Measurements from ENCODE around the gene ACADM.
A peak's percentile ranks its signal among the peaks of the same experiment; 100 is the strongest.

Gene ACADM

DNA sequence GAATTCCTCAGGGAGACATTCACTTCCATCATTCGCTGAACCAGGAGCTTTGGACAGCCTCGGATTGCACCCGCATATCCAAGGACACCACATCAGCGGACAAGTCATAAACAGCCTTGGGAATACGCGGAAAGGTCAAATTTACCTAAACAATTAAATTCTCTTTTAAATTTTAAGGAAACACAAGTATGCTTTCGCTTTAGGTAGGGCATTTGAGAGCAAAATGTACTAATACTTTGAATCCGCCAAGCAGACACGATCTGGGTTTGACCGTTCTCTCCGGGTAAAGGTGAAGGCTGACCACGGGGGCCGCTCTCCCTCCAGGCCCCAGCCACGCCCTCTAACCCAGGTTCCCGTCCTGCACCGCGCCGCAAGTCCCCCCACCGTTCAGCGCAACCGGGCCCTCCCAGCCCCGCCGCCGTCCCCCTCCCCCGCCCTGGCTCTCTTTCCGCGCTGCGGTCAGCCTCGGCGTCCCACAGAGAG lies 479 bp upstream of the ACADM start:
- DNase-seq (ENCODE audit: low read depth) = no peak
- TF ChIP-seq, protein P1, sequence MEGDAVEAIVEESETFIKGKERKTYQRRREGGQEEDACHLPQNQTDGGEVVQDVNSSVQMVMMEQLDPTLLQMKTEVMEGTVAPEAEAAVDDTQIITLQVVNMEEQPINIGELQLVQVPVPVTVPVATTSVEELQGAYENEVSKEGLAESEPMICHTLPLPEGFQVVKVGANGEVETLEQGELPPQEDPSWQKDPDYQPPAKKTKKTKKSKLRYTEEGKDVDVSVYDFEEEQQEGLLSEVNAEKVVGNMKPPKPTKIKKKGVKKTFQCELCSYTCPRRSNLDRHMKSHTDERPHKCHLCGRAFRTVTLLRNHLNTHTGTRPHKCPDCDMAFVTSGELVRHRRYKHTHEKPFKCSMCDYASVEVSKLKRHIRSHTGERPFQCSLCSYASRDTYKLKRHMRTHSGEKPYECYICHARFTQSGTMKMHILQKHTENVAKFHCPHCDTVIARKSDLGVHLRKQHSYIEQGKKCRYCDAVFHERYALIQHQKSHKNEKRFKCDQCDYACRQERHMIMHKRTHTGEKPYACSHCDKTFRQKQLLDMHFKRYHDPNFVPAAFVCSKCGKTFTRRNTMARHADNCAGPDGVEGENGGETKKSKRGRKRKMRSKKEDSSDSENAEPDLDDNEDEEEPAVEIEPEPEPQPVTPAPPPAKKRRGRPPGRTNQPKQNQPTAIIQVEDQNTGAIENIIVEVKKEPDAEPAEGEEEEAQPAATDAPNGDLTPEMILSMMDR (conservative IDR thresholded peaks at IDR 0.05; ENCODE audit: low read depth, low read length) = no peak
- peak overlapping the region; percentile 89 for H3K4me3 ChIP-seq (ENCODE audit: low read length)

DNA sequence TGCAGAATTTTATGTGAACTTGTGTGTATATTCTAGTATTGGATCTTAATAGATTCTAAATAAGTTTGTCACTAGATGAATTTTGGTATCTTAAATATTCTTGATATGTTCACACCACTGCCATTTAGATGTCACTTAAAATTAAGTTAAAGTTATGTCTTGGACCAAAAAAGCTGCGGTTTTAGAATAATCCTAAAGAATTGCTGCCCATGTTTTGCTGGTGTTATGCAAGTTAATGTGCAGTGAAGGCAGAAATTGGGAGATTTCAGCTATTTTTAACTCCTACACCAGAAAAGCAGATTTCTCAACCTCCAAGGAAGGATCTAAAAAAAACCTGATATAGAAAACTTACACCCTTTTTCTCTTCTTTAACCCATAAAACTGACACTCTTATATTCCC lies 757 bp downstream of the ACADM start:
- DNase-seq (ENCODE audit: low read depth) = peak; percentile 43
- peak overlapping the region; percentile 89 for H3K4me3 ChIP-seq (ENCODE audit: low read length)
- TF ChIP-seq, protein P1 (conservative IDR thresholded peaks at IDR 0.05; ENCODE audit: low read depth, low read length) = no peak

DNA sequence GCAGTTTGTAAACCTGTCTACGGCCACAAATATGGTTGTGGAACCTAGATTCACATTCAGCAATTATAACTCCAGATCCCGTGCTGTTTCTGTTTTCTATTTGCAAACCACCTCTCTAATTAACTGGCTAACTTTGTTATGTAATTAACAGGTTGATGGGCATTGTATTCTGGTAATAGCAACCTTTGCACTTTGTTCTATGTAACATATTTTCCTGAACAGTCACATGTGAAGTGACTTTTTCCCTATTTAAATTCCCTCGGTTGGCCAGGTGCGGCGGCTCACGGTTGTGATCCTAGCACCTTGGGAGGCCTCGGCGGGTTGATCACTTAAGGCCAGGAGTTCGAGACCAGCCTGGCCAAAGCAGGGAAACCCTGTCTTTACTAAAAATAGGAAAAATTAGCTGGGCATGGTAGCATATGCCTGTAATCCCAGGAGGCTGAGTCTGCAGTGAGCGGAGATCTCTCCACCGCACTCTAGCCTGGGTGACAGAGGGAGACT lies 1.4 kb downstream of the ACADM start:
- TF ChIP-seq, protein P1 (conservative IDR thresholded peaks at IDR 0.05; ENCODE audit: low read depth, low read length) = no peak
- no peak for DNase-seq (ENCODE audit: low read depth)
- H3K4me3 ChIP-seq (ENCODE audit: low read length) = peak overlapping the region; percentile 89

DNA sequence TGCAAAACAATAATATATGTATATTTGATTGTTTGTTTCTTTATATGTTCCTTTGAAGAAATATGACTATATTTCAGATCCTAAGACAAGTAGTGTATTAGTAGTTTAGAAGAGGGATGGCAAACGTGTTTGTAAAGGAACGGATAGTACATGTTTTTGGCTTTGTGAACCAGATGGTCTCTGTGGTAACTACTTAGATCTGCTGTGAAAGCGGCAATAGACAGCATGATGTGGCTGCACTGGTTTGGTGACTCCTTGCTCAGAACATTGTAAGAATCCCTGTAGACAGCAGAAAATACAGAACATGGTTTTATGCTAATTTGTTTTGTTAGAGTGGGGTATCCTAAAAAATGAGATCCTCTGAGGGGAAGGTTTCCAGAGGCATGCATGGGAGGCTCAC lies 3.1 kb downstream of the ACADM start:
- TF ChIP-seq, protein P1 (conservative IDR thresholded peaks at IDR 0.05; ENCODE audit: low read depth, low read length) = no peak
- no peak overlapping the region for H3K4me3 ChIP-seq (ENCODE audit: low read length)
- no peak for DNase-seq (ENCODE audit: low read depth)

DNA sequence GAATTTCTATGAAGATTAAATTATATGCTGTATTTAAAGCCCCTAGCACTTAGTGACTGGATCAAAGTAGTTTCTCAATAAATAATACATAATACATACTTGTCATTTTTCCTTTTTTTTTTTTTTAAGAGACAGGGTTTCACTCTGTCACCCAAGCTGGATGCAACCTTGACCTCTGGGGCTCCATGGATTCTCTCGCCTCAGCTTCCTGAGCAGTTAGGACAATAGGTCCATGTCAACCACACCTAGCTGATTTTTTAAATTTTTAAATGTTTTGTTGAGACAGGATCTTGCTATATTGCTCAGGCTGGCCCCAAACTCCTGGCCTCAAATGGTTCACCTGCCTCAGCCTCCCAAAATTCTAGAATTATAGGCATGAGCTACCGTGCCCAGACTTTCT lies 5.9 kb downstream of the ACADM start:
- no peak for DNase-seq (ENCODE audit: low read depth)
- no peak overlapping the region for H3K4me3 ChIP-seq (ENCODE audit: low read length)
- TF ChIP-seq, protein P1 (conservative IDR thresholded peaks at IDR 0.05; ENCODE audit: low read depth, low read length) = no peak

DNA sequence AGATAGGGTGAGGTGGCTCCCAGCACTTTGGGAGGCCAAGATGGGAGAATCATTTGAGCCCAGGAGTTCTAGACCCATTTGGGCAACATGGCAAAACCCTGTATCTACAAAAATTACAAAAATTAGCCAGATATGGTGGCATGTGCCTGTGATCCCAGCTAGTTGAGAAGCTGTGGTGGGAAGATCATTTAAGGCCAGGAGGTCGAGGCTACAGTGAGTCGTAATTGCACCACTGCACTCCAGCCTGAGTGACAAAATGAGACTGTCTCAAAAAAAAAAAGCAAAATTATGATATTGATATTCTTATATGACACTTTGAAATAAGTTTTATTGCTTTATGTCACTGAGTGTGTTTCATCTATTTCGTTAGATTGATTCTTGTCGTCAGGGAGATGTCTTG lies 7.4 kb downstream of the ACADM start:
- H3K4me3 ChIP-seq (ENCODE audit: low read length) = no peak overlapping the region
- TF ChIP-seq, protein P1 (conservative IDR thresholded peaks at IDR 0.05; ENCODE audit: low read depth, low read length) = no peak
- DNase-seq (ENCODE audit: low read depth) = no peak

DNA sequence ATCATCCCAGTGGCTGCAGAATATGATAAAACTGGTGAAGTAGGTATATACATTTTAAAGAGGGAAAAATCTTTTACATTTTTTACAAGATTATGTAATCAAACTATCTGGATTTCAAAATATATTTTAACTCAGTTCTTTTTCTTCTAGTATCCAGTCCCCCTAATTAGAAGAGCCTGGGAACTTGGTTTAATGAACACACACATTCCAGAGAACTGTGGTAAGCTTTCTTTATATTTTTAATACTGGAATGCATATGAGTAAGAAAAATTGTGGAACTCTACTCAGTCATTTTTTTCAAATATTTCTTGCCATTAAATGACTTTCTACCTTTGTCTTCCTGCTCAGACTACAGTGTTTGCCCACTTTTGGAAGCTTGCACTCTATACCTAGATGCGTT lies 8.2 kb downstream of the ACADM start:
- peak; percentile 51 for DNase-seq (ENCODE audit: low read depth)
- TF ChIP-seq, protein P1 (conservative IDR thresholded peaks at IDR 0.05; ENCODE audit: low read depth, low read length) = no peak
- no peak overlapping the region for H3K4me3 ChIP-seq (ENCODE audit: low read length)
